ENCODE results near the gene MKNK1.

Gene MKNK1

DNA sequence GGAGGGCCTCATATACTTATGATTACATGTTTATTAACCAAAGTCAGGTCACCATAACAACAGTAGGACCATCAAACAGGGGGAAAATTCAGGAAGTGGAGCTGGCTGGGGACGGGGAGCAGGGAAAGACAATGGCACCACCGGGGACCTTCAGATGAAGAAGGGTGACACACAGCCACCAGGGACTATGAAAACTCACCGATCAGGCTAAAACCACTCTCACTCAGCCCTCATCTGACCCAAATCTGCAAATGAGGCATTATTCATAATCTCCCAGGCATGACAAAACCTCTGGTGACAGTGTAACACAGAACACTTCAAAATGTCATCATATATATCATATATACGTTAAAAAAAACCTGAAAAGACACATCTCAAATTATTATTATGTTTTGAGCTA is 11.2 kb downstream of the MKNK1 start:
- H3K36me3 ChIP-seq (ENCODE audit: control insufficient read depth, insufficient read depth, low read length, severe bottlenecking): peaks cover 52% of the 10 kb centered on the region
- DNase-seq (ENCODE audit: low read depth): no peak
- H3K9me3 ChIP-seq (ENCODE audit: control insufficient read depth, low read length): peaks cover 10% of the 10 kb centered on the region
- H3K27me3 ChIP-seq (replicated peaks; ENCODE audit: control insufficient read depth, insufficient read depth, low read length): no peaks in the 10 kb centered on the region
- H3K4me3 ChIP-seq (ENCODE audit: low read length): no peak overlapping the region
- H3K4me1 ChIP-seq (ENCODE audit: control insufficient read depth, insufficient read depth, low read length): peaks cover 6% of the 10 kb centered on the region
- H3K9ac ChIP-seq (ENCODE audit: low read length): no peak overlapping the region

DNA sequence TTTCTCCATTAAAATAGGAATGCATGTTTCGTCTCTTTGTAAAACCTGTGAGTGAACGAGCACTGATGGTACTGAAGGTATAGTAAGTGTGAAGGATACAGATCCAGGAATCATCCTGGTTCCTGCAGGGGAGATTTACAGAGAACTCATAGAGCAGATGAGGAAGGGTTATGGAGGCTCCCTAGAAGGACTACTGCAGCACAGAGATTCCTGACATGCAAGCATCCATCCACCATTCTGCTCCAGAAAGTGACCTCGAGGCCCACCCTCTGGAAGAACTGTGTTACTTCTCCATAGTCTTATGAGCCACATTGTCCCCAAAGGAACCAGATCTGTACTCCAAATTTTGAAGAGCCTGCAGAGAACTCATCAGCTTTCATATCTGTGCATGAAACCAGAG is 14.5 kb downstream of the MKNK1 start:
- Histone ChIP-seq H3K4me3 (ENCODE audit: low read length) (no peak overlapping the region), H3K9me3 (ENCODE audit: control insufficient read depth, low read length) (peaks cover 10% of the 10 kb centered on the region), H3K9ac (ENCODE audit: low read length) (no peak overlapping the region), H3K27me3 (replicated peaks; ENCODE audit: control insufficient read depth, insufficient read depth, low read length) (no peaks in the 10 kb centered on the region), H3K4me1 (ENCODE audit: control insufficient read depth, insufficient read depth, low read length) (no peaks in the 10 kb centered on the region), H3K36me3 (ENCODE audit: control insufficient read depth, insufficient read depth, low read length, severe bottlenecking) (peaks cover 61% of the 10 kb centered on the region)
- no peak for DNase-seq (ENCODE audit: low read depth)

GRCh38 chr1:46587069-46587468 is 17.0 kb downstream of the MKNK1 start:
- Histone ChIP-seq H3K4me1 (ENCODE audit: control insufficient read depth, insufficient read depth, low read length) (no peaks in the 10 kb centered on the region), H3K9me3 (ENCODE audit: control insufficient read depth, low read length) (peaks cover 10% of the 10 kb centered on the region), H3K36me3 (ENCODE audit: control insufficient read depth, insufficient read depth, low read length, severe bottlenecking) (peaks cover 66% of the 10 kb centered on the region), H3K27me3 (replicated peaks; ENCODE audit: control insufficient read depth, insufficient read depth, low read length) (no peaks in the 10 kb centered on the region), H3K4me3 (ENCODE audit: low read length) (no peak overlapping the region), H3K9ac (ENCODE audit: low read length) (no peak overlapping the region)
- DNase-seq (ENCODE audit: low read depth): no peak

DNA sequence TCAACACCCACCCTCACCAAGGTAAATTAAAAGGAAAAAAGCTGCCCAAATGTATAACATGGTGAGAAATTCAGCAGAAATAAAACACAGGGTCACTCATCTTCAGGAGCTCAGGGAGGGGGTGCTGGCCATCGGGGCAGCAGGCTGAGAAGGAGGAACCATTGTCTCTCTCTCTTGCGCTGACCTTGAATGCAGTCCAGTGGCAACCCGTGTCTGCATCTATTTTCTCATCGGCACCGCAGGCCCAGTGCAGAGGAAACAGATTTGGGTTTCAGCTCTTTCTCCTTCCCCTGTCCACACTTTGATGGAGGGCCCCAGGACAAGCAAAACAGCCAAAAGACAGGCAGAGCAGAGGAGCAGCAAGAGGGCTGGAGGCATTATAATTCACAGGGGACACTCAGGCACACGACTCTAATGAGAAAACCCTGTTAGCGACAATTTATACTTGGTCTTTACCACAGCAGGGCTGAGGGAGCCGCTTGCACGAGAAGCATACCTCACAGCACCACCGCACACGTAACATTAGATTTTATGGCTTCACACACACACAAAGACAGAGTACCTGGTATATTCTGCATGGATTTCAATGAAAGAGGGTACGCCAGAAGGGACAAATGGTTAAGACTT is 18.6 kb downstream of the MKNK1 start:
- Histone ChIP-seq H3K9ac (ENCODE audit: low read length) (no peak overlapping the region), H3K36me3 (ENCODE audit: control insufficient read depth, insufficient read depth, low read length, severe bottlenecking) (peaks cover 51% of the 10 kb centered on the region), H3K27me3 (replicated peaks; ENCODE audit: control insufficient read depth, insufficient read depth, low read length) (no peaks in the 10 kb centered on the region), H3K9me3 (ENCODE audit: control insufficient read depth, low read length) (peaks cover 10% of the 10 kb centered on the region), H3K4me1 (ENCODE audit: control insufficient read depth, insufficient read depth, low read length) (no peaks in the 10 kb centered on the region), H3K4me3 (ENCODE audit: low read length) (no peak overlapping the region)
- no peak for DNase-seq (ENCODE audit: low read depth)

DNA sequence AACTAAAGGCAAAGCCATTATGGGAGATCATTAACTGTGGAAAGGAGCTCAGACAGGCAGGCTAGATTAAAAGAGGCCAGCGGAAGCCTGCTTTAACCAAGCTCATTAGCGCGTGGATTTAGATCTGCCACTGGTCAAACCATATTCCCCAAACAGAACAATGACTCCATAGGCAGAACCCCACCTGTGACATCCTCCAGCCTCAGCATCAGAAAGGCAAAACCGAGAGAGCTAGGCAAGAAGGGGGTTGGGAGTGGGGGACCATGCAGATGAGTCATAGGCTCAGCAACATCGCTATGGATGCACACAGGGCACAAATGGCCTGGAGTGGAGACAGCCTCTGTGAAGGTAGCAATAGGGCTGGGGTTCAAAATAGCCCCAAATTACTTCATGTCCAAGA is 20.6 kb downstream of the MKNK1 start:
- H3K9me3 ChIP-seq (ENCODE audit: control insufficient read depth, low read length): no peaks in the 10 kb centered on the region
- H3K4me3 ChIP-seq (ENCODE audit: low read length): no peak overlapping the region
- no peak overlapping the region for H3K9ac ChIP-seq (ENCODE audit: low read length)
- no peak for DNase-seq (ENCODE audit: low read depth)
- H3K36me3 ChIP-seq (ENCODE audit: control insufficient read depth, insufficient read depth, low read length, severe bottlenecking): peaks cover 50% of the 10 kb centered on the region
- H3K4me1 ChIP-seq (ENCODE audit: control insufficient read depth, insufficient read depth, low read length): peaks cover 7% of the 10 kb centered on the region
- no peaks in the 10 kb centered on the region for H3K27me3 ChIP-seq (replicated peaks; ENCODE audit: control insufficient read depth, insufficient read depth, low read length)

- Histone ChIP-seq H3K36me3 (ENCODE audit: control insufficient read depth, insufficient read depth, low read length, severe bottlenecking) (peaks cover 53% of the 10 kb centered on the region), H3K4me3 (ENCODE audit: low read length) (no peak overlapping the region), H3K9me3 (ENCODE audit: control insufficient read depth, low read length) (no peaks in the 10 kb centered on the region), H3K9ac (ENCODE audit: low read length) (no peak overlapping the region), H3K27me3 (replicated peaks; ENCODE audit: control insufficient read depth, insufficient read depth, low read length) (no peaks in the 10 kb centered on the region), H3K4me1 (ENCODE audit: control insufficient read depth, insufficient read depth, low read length) (peaks cover 7% of the 10 kb centered on the region)
- no peak for DNase-seq (ENCODE audit: low read depth)
Measured at GRCh38 chr1:46582972-46583371, 21.1 kb downstream of the MKNK1 start.

GRCh38 chr1:46581681-46582455 is 22.2 kb downstream of the MKNK1 start:
- Histone ChIP-seq H3K4me3 (ENCODE audit: low read length) (no peak overlapping the region), H3K9ac (ENCODE audit: low read length) (no peak overlapping the region), H3K27me3 (replicated peaks; ENCODE audit: control insufficient read depth, insufficient read depth, low read length) (no peaks in the 10 kb centered on the region), H3K9me3 (ENCODE audit: control insufficient read depth, low read length) (no peaks in the 10 kb centered on the region), H3K36me3 (ENCODE audit: control insufficient read depth, insufficient read depth, low read length, severe bottlenecking) (peaks cover 60% of the 10 kb centered on the region), H3K4me1 (ENCODE audit: control insufficient read depth, insufficient read depth, low read length) (peaks cover 7% of the 10 kb centered on the region)
- DNase-seq (ENCODE audit: low read depth): no peak

DNA sequence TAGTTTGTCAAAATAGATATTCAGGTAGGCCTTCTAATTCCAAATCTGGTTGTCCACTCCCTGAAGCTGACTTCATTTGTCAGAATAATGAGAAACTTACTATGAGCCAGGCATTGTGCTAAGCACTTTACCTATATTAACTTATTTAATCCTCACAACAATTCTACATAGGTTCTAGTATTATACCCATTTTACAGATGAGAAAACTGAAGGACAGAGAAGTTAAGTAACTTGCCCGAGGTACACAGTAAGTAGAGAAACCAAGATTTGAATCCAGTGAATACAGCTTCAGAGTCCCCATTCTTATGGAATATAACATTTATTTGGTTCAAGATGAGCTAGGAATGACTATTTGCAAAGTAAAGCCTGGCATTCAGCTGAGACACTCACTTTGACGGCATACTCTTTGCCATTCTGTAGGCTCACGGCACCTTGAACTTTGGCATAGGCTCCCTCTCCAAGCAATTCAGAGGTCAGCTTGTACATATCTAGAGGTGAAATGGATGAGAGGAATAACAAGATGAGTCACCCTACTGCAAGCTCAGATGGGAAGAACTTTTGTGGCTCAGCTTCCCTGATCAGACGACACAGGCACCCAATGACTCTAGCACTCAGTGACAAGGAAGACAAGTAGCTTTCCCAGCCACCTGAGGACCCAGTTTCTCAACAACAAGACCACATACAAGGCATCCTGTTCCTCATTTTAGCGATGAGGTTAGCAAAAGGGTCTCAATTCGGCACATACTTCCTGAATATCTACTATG is 23.7 kb downstream of the MKNK1 start:
- H3K4me3 ChIP-seq (ENCODE audit: low read length): no peak overlapping the region
- H3K9ac ChIP-seq (ENCODE audit: low read length): no peak overlapping the region
- DNase-seq (ENCODE audit: low read depth): no peak
- H3K27me3 ChIP-seq (replicated peaks; ENCODE audit: control insufficient read depth, insufficient read depth, low read length): no peaks in the 10 kb centered on the region
- H3K36me3 ChIP-seq (ENCODE audit: control insufficient read depth, insufficient read depth, low read length, severe bottlenecking): peaks cover 68% of the 10 kb centered on the region
- H3K9me3 ChIP-seq (ENCODE audit: control insufficient read depth, low read length): no peaks in the 10 kb centered on the region
- H3K4me1 ChIP-seq (ENCODE audit: control insufficient read depth, insufficient read depth, low read length): peaks cover 7% of the 10 kb centered on the region

- H3K4me3 ChIP-seq (ENCODE audit: low read length): no peak overlapping the region
- no peak for DNase-seq (ENCODE audit: low read depth)
- H3K36me3 ChIP-seq (ENCODE audit: control insufficient read depth, insufficient read depth, low read length, severe bottlenecking): peaks cover 48% of the 10 kb centered on the region
- H3K27me3 ChIP-seq (replicated peaks; ENCODE audit: control insufficient read depth, insufficient read depth, low read length): no peaks in the 10 kb centered on the region
- H3K9me3 ChIP-seq (ENCODE audit: control insufficient read depth, low read length): no peaks in the 10 kb centered on the region
- peaks cover 17% of the 10 kb centered on the region for H3K4me1 ChIP-seq (ENCODE audit: control insufficient read depth, insufficient read depth, low read length)
- no peak overlapping the region for H3K9ac ChIP-seq (ENCODE audit: low read length)
Measured at GRCh38 chr1:46577671-46578070, 26.4 kb downstream of the MKNK1 start.

DNA sequence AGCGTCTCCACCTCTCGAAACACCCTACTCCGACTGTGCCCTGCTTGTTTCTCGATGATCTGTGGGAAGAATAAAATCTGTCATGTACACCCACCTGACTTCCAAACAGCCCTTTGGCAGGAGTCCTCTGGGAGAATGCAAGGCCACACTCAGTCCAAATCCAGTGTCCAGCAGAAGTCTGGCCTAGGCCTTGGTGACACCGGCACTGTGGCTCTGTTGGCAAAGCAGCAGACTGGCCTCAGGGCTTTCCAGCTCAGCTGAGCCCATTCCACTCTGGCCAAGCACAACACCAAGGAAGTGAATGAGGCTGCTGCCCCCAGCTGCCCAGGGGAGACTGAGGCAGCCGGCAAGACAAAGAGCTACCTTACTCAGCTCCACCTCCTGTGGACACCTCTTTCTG is 27.5 kb downstream of the MKNK1 start:
- Histone ChIP-seq H3K9ac (ENCODE audit: low read length) (no peak overlapping the region), H3K36me3 (ENCODE audit: control insufficient read depth, insufficient read depth, low read length, severe bottlenecking) (peaks cover 40% of the 10 kb centered on the region), H3K27me3 (replicated peaks; ENCODE audit: control insufficient read depth, insufficient read depth, low read length) (no peaks in the 10 kb centered on the region), H3K9me3 (ENCODE audit: control insufficient read depth, low read length) (no peaks in the 10 kb centered on the region), H3K4me3 (ENCODE audit: low read length) (no peak overlapping the region), H3K4me1 (ENCODE audit: control insufficient read depth, insufficient read depth, low read length) (peaks cover 22% of the 10 kb centered on the region)
- no peak for DNase-seq (ENCODE audit: low read depth)

GRCh38 chr1:46575778-46576177 is 28.3 kb downstream of the MKNK1 start:
- Histone ChIP-seq H3K27me3 (replicated peaks; ENCODE audit: control insufficient read depth, insufficient read depth, low read length) (no peaks in the 10 kb centered on the region), H3K9ac (ENCODE audit: low read length) (no peak overlapping the region), H3K4me3 (ENCODE audit: low read length) (no peak overlapping the region), H3K4me1 (ENCODE audit: control insufficient read depth, insufficient read depth, low read length) (peaks cover 22% of the 10 kb centered on the region), H3K9me3 (ENCODE audit: control insufficient read depth, low read length) (no peaks in the 10 kb centered on the region), H3K36me3 (ENCODE audit: control insufficient read depth, insufficient read depth, low read length, severe bottlenecking) (peaks cover 40% of the 10 kb centered on the region)
- DNase-seq (ENCODE audit: low read depth): no peak
